Gastrocnemius medialis (tissue), 4 donors: ENCODE results near the gene RAB4B. TPM values are rescaled to one million over a fixed set of nuclear protein-coding genes. Genes with fewer than 3 reads are reported as not detected.

Experiments used
- ATAC-seq, 2 donors: fragments of 150-250 bp; one replicate each; pipeline ENCODE4 v1.9.1; 2016
- DNase-seq, 2 donors: peaks; one replicate each; pipeline ENCODE4 v3.0.0-alpha.2; 2019
- H3K27ac ChIP-seq, 4 donors: fragments of 200-600 bp; sonication (generic); 1 replicate in 1 of 4; 2 replicates in 3 of 4; pipeline ENCODE4 v1.5.1; 2016 to 2018; ENCODE audit warnings: mild to moderate bottlenecking in 2 of 4, moderate library complexity in 1 of 4
- H3K27me3 ChIP-seq, 3 donors: fragments of 200-600 bp; sonication (generic) in 2 of 3; 1 replicate in 1 of 3; 2 replicates in 2 of 3; pipeline versions ENCODE4 v1.5.1 to v1.6.0; 2016 to 2019; ENCODE audit warnings: mild to moderate bottlenecking in 1 of 3, moderate library complexity in 1 of 3
- H3K36me3 ChIP-seq, 2 donors: fragments of 200-600 bp; sonication (generic) in 1 of 2; one replicate each; pipeline ENCODE4 v1.5.1; 2017 to 2018
- H3K4me1 ChIP-seq, 2 donors: fragments of 200-600 bp; sonication (generic) in 1 of 2; one replicate each; pipeline ENCODE4 v1.5.1; 2016 to 2017; ENCODE audit warnings: mild to moderate bottlenecking in 2 of 2
- H3K4me3 ChIP-seq, 4 donors: fragments of 200-600 bp; sonication (generic) in 3 of 4; 1 replicate in 1 of 4; 2 replicates in 3 of 4; pipeline ENCODE4 v1.5.1; 2016 to 2019; ENCODE audit warnings: mild to moderate bottlenecking in 2 of 4
- H3K9me3 ChIP-seq, 3 donors: fragments of 200-600 bp; sonication (generic) in 2 of 3; 1 replicate in 1 of 3; 2 replicates in 2 of 3; pipeline ENCODE4 v1.5.1; 2016 to 2019
- CTCF ChIP-seq, 5 experiments: fragments of 450-650 bp in 3 of 5; fragments of 200-600 bp in 2 of 5; sonication (generic) in 2 of 5; IDR thresholded peaks in 4 of 5; conservative IDR thresholded peaks in 1 of 5; 1 replicate in 4 of 5; 2 replicates in 1 of 5; pipeline ENCODE4 v1.5.1; 2016 to 2019; ENCODE audit warnings: antibody characterized with exemption in 5 of 5, mild to moderate bottlenecking in 3 of 5, moderate library complexity in 3 of 5
- POLR2A ChIP-seq, 2 donors: fragments of 450-650 bp; IDR thresholded peaks; one replicate each; pipeline ENCODE4 v1.6.1; 2017; ENCODE audit warnings: antibody characterized with exemption in 2 of 2, mild to moderate bottlenecking in 2 of 2, moderate library complexity in 2 of 2
- in situ Hi-C, 4 donors: fragments of 200-750 bp; cut with MboI; loops; one replicate each; pipeline versions ENCODE4 v1.15.0 to v1.8.0; 2017; ENCODE audit warnings: low sequenced_read_pairs in 4 of 4
- intact Hi-C: fragments of 100-400 bp; cut with DNase I; formaldehyde crosslinking; loops from one replicate; pipeline ENCODE4 v1.15.1; 2023; ENCODE audit warnings: low total_unique reads
- total RNA-seq, 4 donors: library from RNA; depleted of rRNA; stranded (reverse); fragments of >200 nt; gene quantifications; one replicate each; pipeline versions ENCODE4 v1.1.0 to v1.2.3, GENCODE V29; 2016

Gene RAB4B
- total RNA-seq, 4 donors from 2014 or later, result 14.9 to 27.2 (median 19.7) TPM

- no peak for ATAC-seq
- H3K4me1 ChIP-seq, result peaks cover 16 to 24% of the 10 kb centered on the region in 2 donors
These were observed 22.8 kb upstream of the RAB4B start for GRCh38 chr19:40755248-40755624.

DNA sequence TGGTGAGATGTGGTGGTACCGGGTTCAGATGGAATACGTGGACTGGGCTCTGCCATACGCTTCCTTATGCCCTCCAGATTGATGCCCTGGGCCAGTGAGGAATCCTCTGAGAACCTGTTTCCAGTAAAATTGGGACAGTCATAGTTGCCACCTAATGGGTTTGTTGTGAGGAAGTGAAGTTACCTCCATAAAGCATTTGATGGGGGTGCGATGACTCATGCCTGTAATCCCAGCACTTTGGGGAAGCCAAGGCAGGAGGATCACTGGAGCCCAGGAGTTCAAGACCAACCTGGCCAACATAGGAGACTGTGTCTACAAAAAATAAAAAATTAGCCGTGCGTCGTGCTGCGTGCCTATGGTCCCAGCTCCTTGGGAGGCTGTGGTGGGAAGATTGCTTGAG, 22.3 kb upstream of the RAB4B start:
- Histone ChIP-seq H3K27me3 (no peaks in the 10 kb centered on the region), H3K9me3 (no peaks in the 10 kb centered on the region), H3K4me3 (no peak overlapping the region), H3K36me3 (peaks cover 0 to 46% of the 10 kb centered on the region in 2 donors), H3K27ac (no peak overlapping the region), H3K4me1 (peaks cover 16 to 24% of the 10 kb centered on the region in 2 donors)
- ATAC-seq (no peak), DNase-seq (no peak)
- TF ChIP-seq CTCF (IDR thresholded peaks at IDR 0.05 in 4 of 5, conservative IDR thresholded peaks at IDR 0.05 in 1 of 5) (no peak), POLR2A (IDR thresholded peaks at IDR 0.05) (no peak)
- intact Hi-C loops (no loop called here), in situ Hi-C loops (loop anchor here in 1 of 4 donors (10.0 kb wide), 1 partner anchor 59 kb away; no protein-coding TSS in a partner anchor)

More at GRCh38 chr19:40755248-40755624, 22.8 kb upstream of the RAB4B start:
- intact Hi-C loops, result no loop called here
- in situ Hi-C loops, result loop anchor here in 1 of 4 donors (10.0 kb wide), 1 partner anchor 60 kb away; no protein-coding TSS in a partner anchor
- Histone ChIP-seq H3K36me3 (peaks cover 0 to 41% of the 10 kb centered on the region in 2 donors), H3K27me3 (no peaks in the 10 kb centered on the region), H3K9me3 (no peaks in the 10 kb centered on the region), H3K4me3 (no peak overlapping the region), H3K27ac (no peak overlapping the region)
- DNase-seq, result no peak
- TF ChIP-seq CTCF (IDR thresholded peaks at IDR 0.05 in 4 of 5, conservative IDR thresholded peaks at IDR 0.05 in 1 of 5) (no peak), POLR2A (IDR thresholded peaks at IDR 0.05) (no peak)

DNA sequence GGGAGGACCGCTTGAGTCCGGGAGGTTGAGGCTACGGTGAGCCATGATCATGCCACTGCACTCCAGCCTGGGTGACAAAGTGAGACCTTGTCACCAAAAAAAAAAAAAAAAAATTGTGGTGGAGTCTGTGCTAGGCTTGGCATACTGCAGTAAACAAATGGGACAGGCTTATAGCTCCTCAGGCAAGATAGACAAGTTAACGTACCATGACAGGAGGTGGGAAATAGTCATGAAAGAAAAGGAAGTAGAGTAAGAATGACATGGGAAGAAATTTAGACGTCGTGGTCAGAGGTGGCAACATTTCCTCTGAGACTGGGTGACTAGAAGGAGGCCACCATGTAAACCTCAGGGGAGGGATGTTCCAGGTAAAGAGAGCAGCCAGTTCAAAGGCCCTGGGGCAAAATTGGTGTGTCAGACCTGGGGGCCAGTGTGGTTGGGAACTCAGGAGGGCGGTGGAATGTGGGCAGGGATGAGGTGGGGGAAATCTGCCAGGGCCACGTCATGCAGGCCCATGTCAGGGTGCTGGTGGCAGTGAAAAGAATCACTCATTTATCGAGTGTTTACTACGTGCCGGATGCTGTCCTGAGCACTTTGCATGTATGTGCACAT, 21.4 kb upstream of the RAB4B start:
- ATAC-seq (no peak), DNase-seq (no peak)
- Histone ChIP-seq H3K27me3 (no peaks in the 10 kb centered on the region), H3K9me3 (no peaks in the 10 kb centered on the region), H3K36me3 (peaks cover 0 to 54% of the 10 kb centered on the region in 2 donors), H3K4me3 (no peak overlapping the region), H3K27ac (no peak overlapping the region), H3K4me1 (peaks cover 16 to 22% of the 10 kb centered on the region in 2 donors)
- in situ Hi-C loops (loop anchor here in 1 of 4 donors (10.0 kb wide), 1 partner anchor 58 kb away; no protein-coding TSS in a partner anchor), intact Hi-C loops (no loop called here)
- TF ChIP-seq POLR2A (IDR thresholded peaks at IDR 0.05), result no peak
- TF ChIP-seq CTCF (IDR thresholded peaks at IDR 0.05 in 4 of 5, conservative IDR thresholded peaks at IDR 0.05 in 1 of 5), result no peak

GRCh38 chr19:40758491-40758890, 19.6 kb upstream of the RAB4B start:
- Histone ChIP-seq H3K27ac (no peak overlapping the region), H3K4me3 (no peak overlapping the region), H3K27me3 (no peaks in the 10 kb centered on the region), H3K36me3 (peaks cover 0 to 73% of the 10 kb centered on the region in 2 donors), H3K4me1 (peaks cover 8 to 11% of the 10 kb centered on the region in 2 donors), H3K9me3 (no peaks in the 10 kb centered on the region)
- no peak for TF ChIP-seq CTCF (IDR thresholded peaks at IDR 0.05 in 4 of 5, conservative IDR thresholded peaks at IDR 0.05 in 1 of 5)
- no peak for TF ChIP-seq POLR2A (IDR thresholded peaks at IDR 0.05)
- in situ Hi-C loops, result loop anchor here in 1 of 4 donors (10.0 kb wide), 1 partner anchor 56 kb away; no protein-coding TSS in a partner anchor
- ATAC-seq (no peak), DNase-seq (no peak)
- intact Hi-C loops, result no loop called here
